SH-SY5Y (cell line): ENCODE data around the gene OR1M1.

ENCODE experiments used
- GATA2 ChIP-seq: IDR thresholded peaks from 2 replicates; pipeline ENCODE4 v1.6.1; 2011; ENCODE audit warnings: mild to moderate bottlenecking, low read depth, low read length
- GATA3 ChIP-seq: IDR thresholded peaks from 2 replicates; pipeline ENCODE4 v1.6.1; 2011; ENCODE audit warnings: low read depth, mild to moderate bottlenecking, low read length, moderate library complexity

- no peak for TF ChIP-seq GATA2
- no peak for TF ChIP-seq GATA3
These were observed 45.8 kb upstream of the OR1M1 start for GRCh38 chr19:9041023-9041422.
